GM15510 (cell line): Measurements from ENCODE around the gene SLC12A7.
A peak's percentile ranks its signal among the peaks of the same experiment; 100 is the strongest.

Experiments
- POLR2A ChIP-seq: IDR thresholded peaks from 3 replicates; pipeline ENCODE4 v1.6.1; 2011; ENCODE audit warnings: borderline replicate concordance; ENCODE audit not compliant: insufficient read length; ENCODE audit errors: extremely low read depth

Gene SLC12A7

GRCh38 chr5:1133108-1133507 lies 21.2 kb upstream of the SLC12A7 start:
- no peak for TF ChIP-seq POLR2A

GRCh38 chr5:1132570-1132969 lies 20.7 kb upstream of the SLC12A7 start:
- no peak for TF ChIP-seq POLR2A

GRCh38 chr5:1131726-1132125 lies 19.9 kb upstream of the SLC12A7 start:
- no peak for TF ChIP-seq POLR2A

- no peak for TF ChIP-seq POLR2A
Observed at GRCh38 chr5:1131191-1131621, 19.3 kb upstream of the SLC12A7 start.

GRCh38 chr5:1130218-1130946 lies 18.5 kb upstream of the SLC12A7 start:
- peak; percentile 22 for TF ChIP-seq POLR2A

GRCh38 chr5:1129711-1130055 lies 17.8 kb upstream of the SLC12A7 start:
- TF ChIP-seq POLR2A = no peak

- no peak for TF ChIP-seq POLR2A
Observed at GRCh38 chr5:1128977-1129710, 17.3 kb upstream of the SLC12A7 start.

- no peak for TF ChIP-seq POLR2A
Observed at GRCh38 chr5:1127959-1128785, 16.3 kb upstream of the SLC12A7 start.

- no peak for TF ChIP-seq POLR2A
Observed at GRCh38 chr5:1125030-1125357, 13.1 kb upstream of the SLC12A7 start.

- no peak for TF ChIP-seq POLR2A
Observed at GRCh38 chr5:1124205-1125029, 12.6 kb upstream of the SLC12A7 start.

GRCh38 chr5:1123418-1124147 lies 11.7 kb upstream of the SLC12A7 start:
- TF ChIP-seq POLR2A = no peak

- no peak for TF ChIP-seq POLR2A
Observed at GRCh38 chr5:1122511-1123294, 10.8 kb upstream of the SLC12A7 start.

- no peak for TF ChIP-seq POLR2A
Observed at GRCh38 chr5:1121891-1122290, 10.0 kb upstream of the SLC12A7 start.

GRCh38 chr5:1121044-1121443 lies 9.2 kb upstream of the SLC12A7 start:
- no peak for TF ChIP-seq POLR2A
